Fibroblast of gingiva (primary cell): ENCODE data around the gene TRIM8.

Experiments used
- DNase-seq: peaks from one replicate; pipeline ENCODE4 v3.0.0-alpha.2; 2011; ENCODE audit warnings: low read depth

The TRIM8 gene

DNA sequence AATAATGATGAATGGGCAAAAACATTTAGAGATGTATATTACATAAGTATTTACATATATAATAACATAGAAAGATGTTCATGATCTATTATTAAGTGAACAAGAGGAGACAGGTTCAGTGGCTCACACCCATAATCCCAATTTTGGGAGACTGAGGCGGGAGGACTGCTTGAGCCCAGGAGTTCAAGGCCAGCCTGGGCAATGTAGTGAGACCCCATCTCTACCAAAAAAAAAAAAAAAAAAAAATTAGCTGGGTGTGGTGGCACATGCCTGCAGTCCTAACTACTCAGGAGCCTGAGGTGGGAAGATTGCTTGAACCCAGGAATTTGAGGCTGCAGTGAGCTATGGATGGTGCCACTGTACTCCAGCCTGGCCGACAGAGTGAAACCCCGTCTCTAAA lies 57.5 kb downstream of the TRIM8 start:
- DNase-seq: no peak

GRCh38 chr10:102702742-102703141 lies 58.5 kb downstream of the TRIM8 start:
- no peak for DNase-seq

- DNase-seq: no peak
Observed at GRCh38 chr10:102704915-102705314, 60.6 kb downstream of the TRIM8 start.

- no peak for DNase-seq
Observed at GRCh38 chr10:102705531-102705930, 61.3 kb downstream of the TRIM8 start.
